ENCODE measurements around the gene EMD.

The EMD gene

GRCh38 chrX:154419189-154419588 is 40.1 kb downstream of the EMD start:
- no peaks in the 10 kb centered on the region for H3K4me1 ChIP-seq (ENCODE audit: control insufficient read depth, insufficient read depth, low read length)
- no peak overlapping the region for H3K27ac ChIP-seq (ENCODE audit: insufficient read depth, low read depth, low read length, poor library complexity, severe bottlenecking)
- 93 to 95% methylated on average over 8 of the region's 8 CpGs for WGBS, 2 experiments
- H3K4me3 ChIP-seq (ENCODE audit: insufficient read depth, low read depth, low read length): no peak overlapping the region
- no peaks in the 10 kb centered on the region for H3K27me3 ChIP-seq (ENCODE audit: control insufficient read depth, insufficient read depth, low read length, poor library complexity, severe bottlenecking)
- no peaks in the 10 kb centered on the region for H3K36me3 ChIP-seq (ENCODE audit: control insufficient read depth, insufficient read depth, low read length)
- H3K9me3 ChIP-seq (ENCODE audit: control insufficient read depth, low read length): no peaks in the 10 kb centered on the region

- WGBS, 2 experiments: 94 to 95% methylated on average over 19 of the region's 19 CpGs
- H3K27me3 ChIP-seq (ENCODE audit: control insufficient read depth, insufficient read depth, low read length, poor library complexity, severe bottlenecking): no peaks in the 10 kb centered on the region
Observed at GRCh38 chrX:154419688-154420401, 40.8 kb downstream of the EMD start.

GRCh38 chrX:154420402-154420756 is 41.3 kb downstream of the EMD start:
- no peaks in the 10 kb centered on the region for H3K4me1 ChIP-seq (ENCODE audit: control insufficient read depth, insufficient read depth, low read length)
- no peaks in the 10 kb centered on the region for H3K36me3 ChIP-seq (ENCODE audit: control insufficient read depth, insufficient read depth, low read length)
- H3K27ac ChIP-seq (ENCODE audit: insufficient read depth, low read depth, low read length, poor library complexity, severe bottlenecking): no peak overlapping the region
- no peak overlapping the region for H3K4me3 ChIP-seq (ENCODE audit: insufficient read depth, low read depth, low read length)
- no peaks in the 10 kb centered on the region for H3K27me3 ChIP-seq (ENCODE audit: control insufficient read depth, insufficient read depth, low read length, poor library complexity, severe bottlenecking)
- H3K9me3 ChIP-seq (ENCODE audit: control insufficient read depth, low read length): no peaks in the 10 kb centered on the region
- WGBS, 2 experiments: 96% methylated on average over 10 of the region's 10 CpGs

More at GRCh38 chrX:154419688-154420401, 40.8 kb downstream of the EMD start:
- Histone ChIP-seq H3K4me3 (ENCODE audit: insufficient read depth, low read depth, low read length) (no peak overlapping the region), H3K27ac (ENCODE audit: insufficient read depth, low read depth, low read length, poor library complexity, severe bottlenecking) (no peak overlapping the region), H3K9me3 (ENCODE audit: control insufficient read depth, low read length) (no peaks in the 10 kb centered on the region), H3K4me1 (ENCODE audit: control insufficient read depth, insufficient read depth, low read length) (no peaks in the 10 kb centered on the region), H3K36me3 (ENCODE audit: control insufficient read depth, insufficient read depth, low read length) (no peaks in the 10 kb centered on the region)

- Histone ChIP-seq H3K4me3 (ENCODE audit: insufficient read depth, low read depth, low read length) (no peak overlapping the region), H3K36me3 (ENCODE audit: control insufficient read depth, insufficient read depth, low read length) (no peaks in the 10 kb centered on the region), H3K4me1 (ENCODE audit: control insufficient read depth, insufficient read depth, low read length) (no peaks in the 10 kb centered on the region), H3K27ac (ENCODE audit: insufficient read depth, low read depth, low read length, poor library complexity, severe bottlenecking) (no peak overlapping the region), H3K27me3 (ENCODE audit: control insufficient read depth, insufficient read depth, low read length, poor library complexity, severe bottlenecking) (no peaks in the 10 kb centered on the region), H3K9me3 (ENCODE audit: control insufficient read depth, low read length) (no peaks in the 10 kb centered on the region)
- WGBS, 2 experiments: 91 to 97% methylated on average over 12 to 13 of the region's 13 CpGs
Observed at GRCh38 chrX:154426916-154427770, 48.0 kb downstream of the EMD start.

- Histone ChIP-seq H3K4me3 (ENCODE audit: insufficient read depth, low read depth, low read length) (peak within 1 kb of the TSS; percentile 70), H3K36me3 (ENCODE audit: control insufficient read depth, insufficient read depth, low read length) (no peaks in the 10 kb centered on the region), H3K4me1 (ENCODE audit: control insufficient read depth, insufficient read depth, low read length) (no peaks in the 10 kb centered on the region), H3K27ac (ENCODE audit: insufficient read depth, low read depth, low read length, poor library complexity, severe bottlenecking) (no peak within 1 kb of the TSS), H3K27me3 (ENCODE audit: control insufficient read depth, insufficient read depth, low read length, poor library complexity, severe bottlenecking) (no peaks in the 10 kb centered on the region), H3K9me3 (ENCODE audit: control insufficient read depth, low read length) (no peaks in the 10 kb centered on the region)
- WGBS, 2 experiments: 12% methylated on average over 86 to 87 of the region's 87 CpGs
Observed at GRCh38 chrX:154428176-154429171, 49.4 kb downstream of the EMD start, which contains the start of gene ATP6AP1. TSS of gene ATP6AP1 (plus strand) at chrX:154428677. CDS start at chrX:154428693, 16 bp downstream.

GRCh38 chrX:154429711-154430110 is 50.6 kb downstream of the EMD start:
- Histone ChIP-seq H3K27ac (ENCODE audit: insufficient read depth, low read depth, low read length, poor library complexity, severe bottlenecking) (no peak overlapping the region), H3K4me3 (ENCODE audit: insufficient read depth, low read depth, low read length) (no peak overlapping the region), H3K36me3 (ENCODE audit: control insufficient read depth, insufficient read depth, low read length) (no peaks in the 10 kb centered on the region), H3K4me1 (ENCODE audit: control insufficient read depth, insufficient read depth, low read length) (no peaks in the 10 kb centered on the region), H3K9me3 (ENCODE audit: control insufficient read depth, low read length) (no peaks in the 10 kb centered on the region), H3K27me3 (ENCODE audit: control insufficient read depth, insufficient read depth, low read length, poor library complexity, severe bottlenecking) (no peaks in the 10 kb centered on the region)
- 90 to 92% methylated on average over 2 of the region's 2 CpGs for WGBS, 2 experiments

GRCh38 chrX:154430479-154430878 is 51.4 kb downstream of the EMD start:
- WGBS, 2 experiments: 87 to 90% methylated on average over 6 of the region's 6 CpGs
- H3K36me3 ChIP-seq (ENCODE audit: control insufficient read depth, insufficient read depth, low read length): no peaks in the 10 kb centered on the region
- H3K4me1 ChIP-seq (ENCODE audit: control insufficient read depth, insufficient read depth, low read length): no peaks in the 10 kb centered on the region
- no peak overlapping the region for H3K27ac ChIP-seq (ENCODE audit: insufficient read depth, low read depth, low read length, poor library complexity, severe bottlenecking)
- no peaks in the 10 kb centered on the region for H3K9me3 ChIP-seq (ENCODE audit: control insufficient read depth, low read length)
- no peak overlapping the region for H3K4me3 ChIP-seq (ENCODE audit: insufficient read depth, low read depth, low read length)
- H3K27me3 ChIP-seq (ENCODE audit: control insufficient read depth, insufficient read depth, low read length, poor library complexity, severe bottlenecking): no peaks in the 10 kb centered on the region

GRCh38 chrX:154430916-154431315 is 51.8 kb downstream of the EMD start:
- H3K9me3 ChIP-seq (ENCODE audit: control insufficient read depth, low read length): no peaks in the 10 kb centered on the region
- H3K36me3 ChIP-seq (ENCODE audit: control insufficient read depth, insufficient read depth, low read length): no peaks in the 10 kb centered on the region
- H3K4me3 ChIP-seq (ENCODE audit: insufficient read depth, low read depth, low read length): no peak overlapping the region
- WGBS, 2 experiments: 85 to 87% methylated on average over 7 of the region's 7 CpGs
- H3K27me3 ChIP-seq (ENCODE audit: control insufficient read depth, insufficient read depth, low read length, poor library complexity, severe bottlenecking): no peaks in the 10 kb centered on the region
- no peaks in the 10 kb centered on the region for H3K4me1 ChIP-seq (ENCODE audit: control insufficient read depth, insufficient read depth, low read length)
- H3K27ac ChIP-seq (ENCODE audit: insufficient read depth, low read depth, low read length, poor library complexity, severe bottlenecking): no peak overlapping the region
